HG02588 (cell line): ENCODE measurements around the gene ACTBL2.
"Not testable (repeated sequence)": the region's sequence is repeated elsewhere in the genome, so short reads cannot be mapped to it uniquely, and the experiment has no call there.

Source experiments
- ATAC-seq: cut with Tn5 transposase; IDR thresholded peaks from one replicate; pipeline ENCODE4 v1.9.1; 2021; ENCODE audit warnings: mild to moderate bottlenecking, moderate library complexity; ENCODE audit not compliant: unreplicated experiment

The ACTBL2 gene

DNA sequence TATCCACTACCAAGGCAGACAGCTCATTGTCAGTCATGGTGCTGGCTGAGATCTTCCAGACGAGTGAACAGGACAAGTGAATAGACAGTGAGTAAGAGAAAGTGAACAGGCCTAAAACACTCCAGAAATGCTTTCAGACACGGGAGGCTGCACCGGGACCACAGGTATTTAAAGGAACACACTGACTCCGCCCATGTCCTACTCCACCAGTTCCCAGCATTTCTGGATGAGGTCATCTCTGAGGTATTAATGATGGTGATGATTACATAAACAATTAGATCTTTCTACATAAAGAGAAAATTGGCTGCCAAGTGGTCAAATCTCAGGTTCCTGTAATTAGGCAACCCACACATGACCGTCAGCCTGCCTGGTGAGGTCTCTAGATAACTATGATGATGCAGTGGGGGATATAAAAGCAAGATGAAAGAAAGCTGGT lies at the start of gene ACTBL2:
Gene ACTBL2 (minus strand): TSS at position 141 of the 436 bp plus-strand sequence. CDS start 104 bp downstream, at position 37.
- ATAC-seq: no peak

DNA sequence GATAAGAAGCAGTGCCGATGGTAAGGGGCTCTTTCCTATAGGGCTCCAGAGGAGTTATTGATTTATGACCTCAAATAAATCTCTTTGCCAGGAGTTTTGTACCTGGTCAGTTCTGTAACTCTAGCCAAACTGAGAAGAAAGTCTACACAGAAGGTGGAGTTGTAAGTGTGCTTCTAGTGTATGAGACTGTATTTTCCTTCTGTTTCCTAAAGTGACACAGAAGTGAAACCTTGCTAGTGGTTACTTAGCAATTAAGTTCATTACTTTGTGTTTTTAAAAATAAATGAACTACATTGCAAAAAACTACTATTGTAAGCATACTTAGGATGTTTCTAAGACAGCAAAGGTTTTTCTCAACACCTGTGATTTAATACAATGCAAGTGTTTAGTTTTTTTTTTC lies 48.7 kb upstream of the ACTBL2 start:
- no peak for ATAC-seq

GRCh38 chr5:57529864-57530263 lies 47.3 kb upstream of the ACTBL2 start:
- ATAC-seq: peak; percentile 56

GRCh38 chr5:57527870-57528269 lies 45.3 kb upstream of the ACTBL2 start:
- ATAC-seq: no peak

DNA sequence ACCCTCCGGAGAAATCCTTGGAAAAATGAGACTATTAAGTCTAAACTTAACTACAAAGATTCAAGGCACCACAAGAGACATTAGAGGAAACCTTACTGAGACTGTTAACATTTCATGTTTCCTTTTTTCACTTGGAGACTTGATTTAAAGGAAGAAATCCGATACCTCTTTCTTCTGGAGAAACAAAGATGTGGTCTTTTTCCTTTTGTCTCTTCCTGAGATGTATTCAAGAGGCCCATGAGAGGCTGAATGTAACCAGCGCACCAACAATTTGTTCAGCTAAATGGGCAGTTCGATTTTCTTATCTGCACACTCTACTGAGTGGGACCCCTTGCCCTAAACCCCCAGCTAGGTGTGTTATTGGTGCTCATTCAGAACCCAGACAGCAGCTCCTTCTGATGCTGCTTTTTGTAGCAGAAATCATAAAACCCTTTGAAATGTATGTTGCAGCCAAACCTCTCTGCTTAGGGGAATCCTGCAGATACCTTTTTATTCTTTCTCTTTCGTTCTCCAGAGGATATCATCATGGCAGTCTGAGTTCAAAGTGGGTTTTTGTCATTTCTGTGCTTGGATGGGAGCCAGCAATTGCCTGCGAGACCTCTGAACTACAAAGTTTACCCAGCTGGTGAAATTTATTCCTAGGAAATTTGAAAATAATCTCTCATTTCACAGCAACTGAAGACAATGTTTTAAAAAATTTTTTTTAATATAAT lies 41.9 kb upstream of the ACTBL2 start:
- ATAC-seq: no peak

DNA sequence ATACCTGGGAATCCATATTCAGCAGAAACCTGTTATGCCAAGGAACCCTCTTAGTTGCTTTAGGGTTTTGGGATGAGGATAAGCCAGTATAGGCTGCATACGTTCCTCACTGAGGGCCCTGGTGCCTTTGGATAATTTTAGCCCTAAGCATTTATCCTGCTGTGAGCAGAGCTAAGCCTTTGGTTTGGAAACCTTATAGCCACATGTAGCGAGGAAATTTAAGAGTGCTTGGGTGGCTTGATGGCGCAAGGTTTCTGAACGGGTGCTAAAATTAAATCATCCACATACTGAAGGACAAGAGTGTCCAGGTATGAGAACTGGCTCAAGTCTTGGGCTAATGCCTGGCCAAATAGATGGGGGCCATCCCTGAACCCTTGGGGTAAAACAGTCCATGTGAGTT lies 39.9 kb upstream of the ACTBL2 start:
- ATAC-seq: not testable (repeated sequence)

DNA sequence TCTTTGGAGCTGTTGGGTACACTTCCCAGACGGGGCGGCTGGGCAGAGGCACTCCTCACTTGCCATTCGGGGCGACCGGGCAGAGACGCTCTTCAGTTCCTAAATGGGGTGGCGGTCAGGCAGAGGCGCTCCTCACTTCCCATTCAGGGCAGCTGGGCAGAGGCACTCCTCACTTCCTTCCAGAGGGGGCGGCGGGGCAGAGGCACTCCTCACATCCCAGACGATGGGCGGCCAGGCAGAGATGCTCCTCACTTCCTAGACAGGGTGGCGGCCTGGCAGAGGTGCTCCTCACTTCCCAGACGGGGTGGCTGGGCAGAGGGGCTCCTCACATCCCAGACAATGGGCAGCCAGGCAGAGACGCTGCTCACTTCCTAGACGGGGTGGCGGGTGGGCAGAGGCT lies 35.8 kb upstream of the ACTBL2 start:
- not testable (repeated sequence) for ATAC-seq

GRCh38 chr5:57517250-57517649 lies 34.6 kb upstream of the ACTBL2 start:
- ATAC-seq: no peak

DNA sequence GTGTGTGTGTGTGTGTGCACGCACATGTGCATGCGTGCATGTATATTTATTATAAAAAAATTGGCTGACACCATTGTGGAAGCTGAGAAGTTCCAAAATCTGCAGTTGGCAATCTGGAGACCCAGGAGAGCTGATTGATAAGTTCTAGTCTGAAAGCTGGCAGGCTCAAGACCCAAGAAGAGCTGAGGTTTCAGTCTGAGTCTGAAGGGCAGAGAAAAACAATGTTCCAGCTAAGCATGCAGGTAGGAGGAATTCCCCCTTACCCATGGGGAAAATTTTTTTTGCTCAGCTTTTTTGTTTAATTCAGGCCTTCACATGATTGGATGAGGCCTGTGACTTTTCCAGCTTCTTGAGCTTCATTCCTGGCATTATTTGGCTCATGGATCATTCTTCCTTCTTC lies 31.2 kb upstream of the ACTBL2 start:
- ATAC-seq: peak; percentile 58

GRCh38 chr5:57511321-57511720 lies 28.7 kb upstream of the ACTBL2 start:
- ATAC-seq: no peak

GRCh38 chr5:57509501-57510260 lies 27.1 kb upstream of the ACTBL2 start:
- ATAC-seq: no peak

- ATAC-seq: no peak
Observed at GRCh38 chr5:57508211-57508610, 25.6 kb upstream of the ACTBL2 start.

DNA sequence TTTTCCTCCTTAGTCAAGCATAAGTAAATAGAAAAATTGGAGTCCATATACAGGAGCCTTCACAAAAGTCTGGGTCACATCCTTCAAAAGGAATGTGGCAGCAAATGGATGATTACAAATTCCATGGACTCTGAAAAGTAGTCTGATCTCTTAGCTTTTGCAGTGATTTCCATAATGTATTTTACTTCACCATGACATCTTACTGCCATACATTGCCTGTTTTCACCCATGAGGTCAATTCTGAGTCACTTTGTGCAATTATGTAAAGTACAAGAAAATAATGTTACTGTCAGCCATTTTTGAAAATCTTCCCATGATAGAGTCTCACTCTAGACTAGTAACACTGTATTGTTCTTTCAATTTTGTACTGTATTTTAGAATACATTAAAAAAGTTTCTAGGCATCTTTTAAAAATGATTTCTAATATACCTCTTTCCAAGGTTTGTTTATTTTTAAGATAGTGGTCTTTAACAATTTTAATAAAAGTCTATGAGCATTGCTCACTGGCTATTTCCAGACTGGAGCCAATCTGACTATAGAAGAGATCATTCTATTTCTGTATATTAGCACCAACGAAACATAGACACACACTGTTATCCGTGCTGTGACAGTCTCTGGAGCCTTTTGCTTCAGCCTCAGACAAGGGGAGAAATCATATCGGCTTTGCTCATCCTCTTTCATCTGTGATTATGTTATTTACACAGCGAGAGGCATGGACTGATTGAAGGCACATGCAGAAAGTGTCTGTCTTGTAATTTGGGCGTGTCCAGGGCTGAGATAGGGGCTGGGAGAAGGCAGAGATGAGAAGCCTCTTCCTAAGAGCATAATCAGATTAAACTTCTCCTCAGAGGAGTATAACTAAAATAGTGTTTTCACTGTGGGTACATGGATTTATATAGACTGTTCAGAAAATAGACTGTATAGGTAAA lies 22.9 kb upstream of the ACTBL2 start:
- no peak for ATAC-seq

GRCh38 chr5:57504357-57504756 lies 21.7 kb upstream of the ACTBL2 start:
- no peak for ATAC-seq

GRCh38 chr5:57503433-57503832 lies 20.8 kb upstream of the ACTBL2 start:
- ATAC-seq: no peak

GRCh38 chr5:57501414-57502201 lies 19.0 kb upstream of the ACTBL2 start:
- no peak for ATAC-seq

GRCh38 chr5:57499262-57500050 lies 16.8 kb upstream of the ACTBL2 start:
- ATAC-seq: peak; percentile 74

DNA sequence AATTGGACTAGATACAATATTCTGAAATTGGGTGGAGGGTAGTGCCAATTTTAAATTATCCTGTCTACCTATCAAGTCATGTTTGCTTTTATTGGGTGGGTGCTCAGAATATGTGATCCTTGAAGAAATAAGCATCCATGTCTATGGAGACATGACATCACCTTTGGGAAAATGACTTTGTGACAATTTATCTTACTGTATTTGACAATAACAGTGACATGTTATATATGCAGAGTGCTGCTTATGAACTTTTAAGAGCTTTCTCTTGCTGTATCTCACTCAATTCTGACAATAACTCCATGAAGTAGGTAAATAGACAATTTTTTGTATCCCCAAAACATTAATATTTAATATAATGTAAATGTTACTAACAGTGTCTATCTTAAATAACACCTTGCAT lies 15.1 kb upstream of the ACTBL2 start:
- ATAC-seq: no peak

DNA sequence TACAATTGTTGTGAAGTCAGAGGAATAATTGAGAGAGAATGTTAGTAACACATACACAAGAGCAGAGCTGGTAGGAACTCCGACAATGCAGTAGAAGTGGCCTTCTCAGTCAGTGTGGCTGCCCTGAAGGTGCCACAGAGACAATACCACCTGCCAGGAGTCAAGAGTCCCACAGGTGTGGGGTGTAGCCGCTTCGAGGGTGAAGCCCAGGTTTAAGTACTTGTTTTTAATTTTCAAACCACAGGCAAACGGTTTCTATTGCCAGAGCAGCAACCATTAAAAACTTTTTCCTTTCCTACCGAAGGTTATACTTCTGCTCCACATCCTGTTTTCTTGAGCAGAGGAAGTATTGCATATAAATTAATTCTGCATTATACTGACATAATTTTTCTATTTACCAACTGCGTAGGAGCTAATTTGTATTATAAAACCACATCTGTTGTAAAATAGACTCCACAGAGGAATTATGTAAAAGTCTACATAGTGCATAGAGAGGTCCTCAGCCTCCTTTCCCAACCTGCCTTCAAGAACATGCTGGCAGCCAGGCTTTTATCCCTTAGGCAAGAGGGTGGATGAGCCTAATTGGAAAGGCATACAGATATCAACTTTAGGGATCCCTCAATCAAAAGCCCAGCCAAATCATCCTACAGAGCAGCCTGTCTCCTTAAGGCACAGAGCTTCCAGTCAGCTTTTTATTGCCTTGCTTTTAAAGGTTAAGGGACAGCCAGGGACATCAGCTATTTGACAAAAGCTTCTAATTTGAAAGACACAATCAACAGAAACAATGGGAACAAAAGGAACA lies 12.9 kb upstream of the ACTBL2 start:
- ATAC-seq: no peak
